HG03159 (cell line): ENCODE data around the gene IQCC.
A peak's percentile ranks its signal among the peaks of the same experiment; 100 is the strongest.
"Not testable (repeated sequence)": the region's sequence is repeated elsewhere in the genome, so short reads cannot be mapped to it uniquely, and the experiment has no call there.

Experiments
- ATAC-seq: cut with Tn5 transposase; IDR thresholded peaks from one replicate; pipeline ENCODE4 v1.9.1; 2021; ENCODE audit warnings: mild to moderate bottlenecking, moderate library complexity; ENCODE audit not compliant: unreplicated experiment

IQCC gene

GRCh38 chr1:32205401-32206370, at the start of gene IQCC:
Gene IQCC (plus strand): TSS chr1:32205671. CDS start chr1:32205682, 11 bp downstream.
- peak; percentile 59 for ATAC-seq

- no peak for ATAC-seq
These were observed 46.3 kb upstream of the IQCC start for GRCh38 chr1:32159189-32159588.

GRCh38 chr1:32163405-32163804, 42.1 kb upstream of the IQCC start:
- ATAC-seq, result no peak

GRCh38 chr1:32165633-32166032, 39.8 kb upstream of the IQCC start:
- not testable (repeated sequence) for ATAC-seq

- ATAC-seq, result no peak
These were observed 34.5 kb upstream of the IQCC start for GRCh38 chr1:32170991-32171390.

GRCh38 chr1:32172621-32173245, 32.7 kb upstream of the IQCC start:
- ATAC-seq, result no peak

GRCh38 chr1:32178380-32179192, 26.9 kb upstream of the IQCC start:
- no peak for ATAC-seq

GRCh38 chr1:32179193-32179442, 26.4 kb upstream of the IQCC start:
- peak; percentile 15 for ATAC-seq

- ATAC-seq, result peak; percentile 79
These were observed 25.9 kb upstream of the IQCC start, which contains the start of gene TXLNA for GRCh38 chr1:32179443-32180185. Gene TXLNA (plus strand): TSS chr1:32179675. CDS start chr1:32180346, 671 bp downstream.

- no peak for ATAC-seq
These were observed 25.0 kb upstream of the IQCC start for GRCh38 chr1:32180186-32181060.

GRCh38 chr1:32181065-32181464, 24.4 kb upstream of the IQCC start:
- no peak for ATAC-seq

GRCh38 chr1:32181563-32181962, 23.9 kb upstream of the IQCC start:
- no peak for ATAC-seq

- no peak for ATAC-seq
These were observed 23.4 kb upstream of the IQCC start for GRCh38 chr1:32182060-32182459.

- ATAC-seq, result no peak
These were observed 20.8 kb upstream of the IQCC start for GRCh38 chr1:32184650-32185049.

- no peak for ATAC-seq
These were observed 19.4 kb upstream of the IQCC start for GRCh38 chr1:32186077-32186476.

GRCh38 chr1:32186491-32186890, 19.0 kb upstream of the IQCC start:
- ATAC-seq, result no peak

- ATAC-seq, result no peak
These were observed 17.6 kb upstream of the IQCC start for GRCh38 chr1:32187850-32188249.

- no peak for ATAC-seq
These were observed 13.1 kb upstream of the IQCC start for GRCh38 chr1:32192220-32192948.

GRCh38 chr1:32194984-32195383, 10.5 kb upstream of the IQCC start:
- no peak for ATAC-seq
